Vagina (tissue), 2 donors: ENCODE measurements around the gene TRMT44.

Experiments used
- POLR2A ChIP-seq, 2 donors: fragments of 450-650 bp; IDR thresholded peaks; one replicate each; pipeline ENCODE4 v1.6.1; 2017; ENCODE audit warnings: antibody characterized with exemption in 2 of 2, mild to moderate bottlenecking in 2 of 2, moderate library complexity in 2 of 2
- TF ChIP-seq, protein P1 (sequence below), 3 experiments: fragments of 450-650 bp in 2 of 3; fragments of 200-600 bp in 1 of 3; sonication (generic) in 1 of 3; IDR thresholded peaks; one replicate each; pipeline ENCODE4 v1.5.1; 2017 to 2019; ENCODE audit warnings: antibody characterized with exemption in 3 of 3, mild to moderate bottlenecking in 2 of 3, moderate library complexity in 2 of 3

- TF ChIP-seq POLR2A (IDR thresholded peaks at IDR 0.05) = no peak
- TF ChIP-seq, protein P1, sequence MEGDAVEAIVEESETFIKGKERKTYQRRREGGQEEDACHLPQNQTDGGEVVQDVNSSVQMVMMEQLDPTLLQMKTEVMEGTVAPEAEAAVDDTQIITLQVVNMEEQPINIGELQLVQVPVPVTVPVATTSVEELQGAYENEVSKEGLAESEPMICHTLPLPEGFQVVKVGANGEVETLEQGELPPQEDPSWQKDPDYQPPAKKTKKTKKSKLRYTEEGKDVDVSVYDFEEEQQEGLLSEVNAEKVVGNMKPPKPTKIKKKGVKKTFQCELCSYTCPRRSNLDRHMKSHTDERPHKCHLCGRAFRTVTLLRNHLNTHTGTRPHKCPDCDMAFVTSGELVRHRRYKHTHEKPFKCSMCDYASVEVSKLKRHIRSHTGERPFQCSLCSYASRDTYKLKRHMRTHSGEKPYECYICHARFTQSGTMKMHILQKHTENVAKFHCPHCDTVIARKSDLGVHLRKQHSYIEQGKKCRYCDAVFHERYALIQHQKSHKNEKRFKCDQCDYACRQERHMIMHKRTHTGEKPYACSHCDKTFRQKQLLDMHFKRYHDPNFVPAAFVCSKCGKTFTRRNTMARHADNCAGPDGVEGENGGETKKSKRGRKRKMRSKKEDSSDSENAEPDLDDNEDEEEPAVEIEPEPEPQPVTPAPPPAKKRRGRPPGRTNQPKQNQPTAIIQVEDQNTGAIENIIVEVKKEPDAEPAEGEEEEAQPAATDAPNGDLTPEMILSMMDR (IDR thresholded peaks at IDR 0.05) = no peak
Measured at GRCh38 chr4:8505229-8505628, 64.7 kb downstream of the TRMT44 start.
